ENCODE measurements around the gene PIP4K2A. TPM values are rescaled to one million over a fixed set of nuclear protein-coding genes. Genes with fewer than 3 reads are reported as not detected.
"Not testable (repeated sequence)": the region's sequence is repeated elsewhere in the genome, so short reads cannot be mapped to it uniquely, and the experiment has no call there.

PIP4K2A gene
- total RNA-seq, 1 experiment from 2014 or later, result 28.1 TPM

GRCh38 chr10:22693860-22694259, 20.5 kb downstream of the PIP4K2A start:
- no peak for DNase-seq (ENCODE audit: low read depth)

GRCh38 chr10:22693371-22693784, 21.0 kb downstream of the PIP4K2A start:
- peak; percentile 71 for DNase-seq (ENCODE audit: low read depth)

DNA sequence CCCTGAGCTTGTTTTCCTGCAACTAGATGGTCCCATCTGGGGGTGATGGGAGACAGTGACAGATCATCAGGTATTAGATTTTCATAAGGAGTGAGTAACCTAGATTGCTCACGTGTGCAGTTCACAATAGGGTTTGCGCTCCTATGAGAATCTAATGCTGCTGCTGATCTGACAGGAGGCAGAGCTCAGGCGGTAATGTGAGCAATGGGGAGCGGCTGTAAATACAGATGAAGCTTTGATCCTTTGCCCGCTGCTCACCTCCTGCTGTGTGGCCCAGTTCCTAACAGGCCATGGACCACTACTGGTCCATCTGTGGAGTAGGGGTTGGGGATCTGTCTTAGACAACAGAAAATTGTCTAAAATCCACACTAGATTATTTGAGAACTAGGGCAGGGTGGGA, 22.3 kb downstream of the PIP4K2A start:
- not testable (repeated sequence) for DNase-seq (ENCODE audit: low read depth)

DNA sequence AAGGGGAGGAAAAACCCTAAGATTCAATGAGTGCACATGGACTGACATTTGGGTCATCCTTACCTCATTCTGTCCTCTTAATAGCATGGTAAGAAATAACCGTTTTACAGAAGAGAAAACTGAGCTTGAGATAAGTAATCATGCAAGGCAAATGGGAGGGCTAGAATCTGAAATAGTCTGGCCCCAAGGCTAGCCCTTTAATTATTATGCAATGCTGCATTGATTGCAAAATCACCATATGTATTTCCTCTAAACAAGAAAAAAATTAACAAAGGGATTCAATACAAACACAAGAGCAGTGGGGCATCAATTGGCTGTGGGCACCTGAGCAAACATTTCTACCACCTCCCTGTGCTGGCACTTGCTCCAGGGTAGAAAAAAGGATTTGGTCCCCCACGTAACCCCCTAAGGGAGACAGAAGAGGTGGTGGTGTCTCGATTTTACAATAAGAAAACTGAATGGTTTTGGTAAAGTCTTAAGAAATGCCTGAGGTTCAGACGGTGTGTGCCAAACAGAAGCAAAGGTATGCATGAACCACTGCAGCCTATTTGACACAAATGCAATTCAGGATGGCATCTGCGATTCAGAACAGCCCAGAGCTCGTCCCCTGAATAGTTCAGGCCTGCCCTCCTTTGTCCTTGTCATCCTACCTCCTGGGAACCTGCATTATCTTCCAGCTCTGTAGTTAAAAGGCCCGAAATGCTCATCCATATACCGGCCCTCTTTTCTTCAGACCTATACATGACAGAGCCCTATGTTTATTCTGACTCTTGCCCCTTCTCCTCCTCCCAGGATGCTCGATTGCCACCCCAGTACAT, 23.6 kb downstream of the PIP4K2A start:
- no peak for DNase-seq (ENCODE audit: low read depth)

- DNase-seq (ENCODE audit: low read depth), result no peak
Measured at GRCh38 chr10:22690158-22690557, 24.2 kb downstream of the PIP4K2A start.

DNA sequence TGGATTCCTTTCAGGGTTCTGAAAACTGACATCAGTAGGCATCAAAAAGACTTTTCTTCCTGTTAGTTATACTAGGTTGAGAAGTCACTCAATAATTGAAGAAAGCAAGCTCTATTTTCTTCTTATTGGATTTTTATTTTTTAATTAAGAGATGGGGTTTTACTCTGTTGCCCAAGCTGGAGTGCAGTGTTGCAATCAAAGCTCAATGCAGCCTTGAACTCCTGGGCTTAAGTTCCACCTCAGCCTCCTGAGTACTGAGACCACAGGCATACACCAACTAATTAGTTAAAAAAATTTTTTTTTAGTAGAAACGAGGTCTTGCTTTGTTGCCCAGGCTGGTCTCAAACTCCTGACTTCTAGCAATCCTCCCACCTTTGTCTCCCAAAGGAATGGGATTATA, 28.0 kb downstream of the PIP4K2A start:
- DNase-seq (ENCODE audit: low read depth), result no peak

DNA sequence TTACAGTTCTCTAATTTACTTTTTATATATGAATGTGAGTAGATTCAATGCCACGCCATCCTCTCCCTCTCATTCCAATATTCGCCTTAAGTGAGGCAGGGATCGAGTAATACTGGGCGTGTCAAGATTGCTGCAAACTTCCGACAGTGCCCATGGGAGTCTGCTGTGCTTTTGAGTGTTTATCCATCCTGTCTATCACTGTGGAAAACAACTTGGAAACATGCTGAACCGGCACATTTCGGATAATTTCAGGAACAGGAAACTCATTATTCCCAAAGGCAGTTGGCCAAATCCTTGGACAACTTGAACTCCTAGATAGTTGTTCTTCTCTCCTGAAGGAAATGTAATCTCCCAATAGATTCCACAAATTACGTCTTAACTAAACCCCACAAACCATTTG, 28.5 kb downstream of the PIP4K2A start:
- no peak for DNase-seq (ENCODE audit: low read depth)

DNA sequence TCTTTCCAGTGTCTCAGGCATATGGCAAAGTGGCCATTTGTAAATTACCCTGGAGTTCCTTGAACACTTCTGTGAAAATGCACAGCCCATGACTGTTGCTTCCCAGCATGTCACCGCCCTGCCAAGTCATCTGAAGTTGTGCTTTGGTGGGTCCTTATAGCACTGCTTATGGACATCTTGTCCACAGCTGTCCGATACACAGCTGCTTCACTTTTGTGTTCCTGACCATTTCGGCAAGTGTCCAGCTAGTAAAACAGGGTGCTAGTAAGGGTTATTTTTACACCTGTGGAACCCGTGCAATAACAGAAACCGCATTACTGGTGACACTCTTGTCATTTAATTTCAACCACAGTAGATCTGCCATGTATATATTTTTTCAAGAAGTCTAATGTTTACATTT, 29.7 kb downstream of the PIP4K2A start:
- DNase-seq (ENCODE audit: low read depth), result no peak

DNA sequence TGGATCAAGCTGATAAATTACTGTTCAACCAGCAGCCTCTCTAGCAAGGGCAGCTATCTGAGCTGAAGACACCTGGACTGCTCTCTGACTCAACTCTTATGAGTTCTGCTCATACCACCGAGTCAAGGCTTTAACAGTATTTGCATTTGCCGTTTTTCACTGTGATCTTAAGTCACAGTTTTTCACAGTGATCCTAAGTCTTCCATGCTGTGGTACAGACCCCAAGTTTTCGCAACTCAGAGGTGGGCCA, 31.3 kb downstream of the PIP4K2A start:
- DNase-seq (ENCODE audit: low read depth), result no peak

GRCh38 chr10:22682237-22683139, 31.9 kb downstream of the PIP4K2A start:
- DNase-seq (ENCODE audit: low read depth), result peak; percentile 86

DNA sequence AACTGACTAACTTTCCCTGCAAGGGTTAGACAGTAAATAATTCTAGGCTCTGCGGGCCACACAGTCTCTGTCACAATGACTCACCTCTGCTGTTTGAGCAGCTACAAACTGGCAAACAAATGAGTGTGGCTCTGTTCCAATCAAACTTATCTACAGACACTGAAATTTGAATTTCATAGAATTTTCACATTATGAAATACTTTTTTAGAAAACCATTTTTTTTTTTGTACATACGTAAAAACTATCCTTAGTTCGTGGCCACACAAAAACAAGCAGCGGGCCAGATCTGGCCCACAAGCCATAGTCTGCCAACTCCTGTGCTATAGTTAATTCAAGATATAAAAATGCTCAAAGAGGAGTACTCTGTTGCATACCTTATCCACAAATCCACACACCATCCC, 32.6 kb downstream of the PIP4K2A start:
- DNase-seq (ENCODE audit: low read depth), result peak; percentile 68

DNA sequence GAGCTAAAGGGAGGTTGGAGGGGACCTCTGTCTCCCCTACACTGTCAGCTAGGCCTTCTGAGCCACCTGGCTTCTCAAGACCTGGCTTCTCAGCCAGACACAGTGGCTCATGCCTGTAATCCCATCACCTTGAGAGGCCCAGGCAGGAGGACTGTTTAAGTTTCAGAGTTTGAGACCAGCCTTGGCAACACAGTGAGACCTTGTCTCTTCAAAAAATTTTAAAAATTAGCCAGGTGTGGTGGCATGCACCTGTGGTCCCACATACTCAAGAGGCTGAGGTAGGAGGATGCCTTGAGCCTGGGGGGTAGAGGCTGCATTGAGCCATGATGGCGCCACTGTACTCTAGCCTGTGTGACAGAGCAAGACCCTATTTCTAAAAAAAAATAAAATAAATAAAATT, 33.1 kb downstream of the PIP4K2A start:
- no peak for DNase-seq (ENCODE audit: low read depth)

DNA sequence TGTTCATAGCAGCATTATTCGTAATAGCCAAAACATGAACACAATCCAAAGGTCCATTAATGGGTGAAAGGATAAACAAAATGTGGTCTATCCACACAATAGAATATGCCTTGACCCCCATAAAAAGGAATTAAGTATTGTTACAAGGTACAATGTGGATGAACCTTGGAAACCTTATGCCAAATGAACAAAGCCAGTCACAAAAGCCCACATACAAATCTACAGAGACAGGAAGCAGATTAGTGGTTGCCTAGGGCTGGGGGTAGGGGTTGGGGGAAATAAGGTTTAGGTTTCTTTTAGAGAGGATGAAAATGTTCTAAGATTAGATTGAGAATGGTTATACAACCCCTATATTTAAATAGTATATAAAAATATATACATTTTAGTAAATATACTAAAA, 34.8 kb downstream of the PIP4K2A start:
- DNase-seq (ENCODE audit: low read depth), result no peak

DNA sequence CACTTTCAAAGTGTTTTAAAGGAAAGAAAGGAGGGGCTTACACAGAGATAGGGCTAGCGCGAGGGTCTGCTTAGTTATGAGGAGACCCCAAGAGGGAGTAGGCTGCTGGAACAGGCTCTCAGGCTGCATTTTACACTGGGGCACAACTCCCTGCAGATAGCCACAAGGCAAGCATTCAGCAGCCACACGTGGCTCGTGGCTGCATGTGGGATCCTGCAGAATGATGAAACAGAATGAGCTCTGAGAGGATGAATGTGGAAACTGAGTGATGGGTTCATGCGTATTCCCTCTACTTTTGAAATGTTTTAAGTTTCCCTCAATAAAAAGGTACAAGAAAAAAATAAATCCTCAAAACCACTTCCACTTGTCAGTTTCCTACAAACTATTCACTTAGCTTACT, 37.0 kb downstream of the PIP4K2A start:
- no peak for DNase-seq (ENCODE audit: low read depth)

GRCh38 chr10:22676435-22676834, 37.9 kb downstream of the PIP4K2A start:
- no peak for DNase-seq (ENCODE audit: low read depth)

GRCh38 chr10:22674573-22674930, 39.8 kb downstream of the PIP4K2A start:
- DNase-seq (ENCODE audit: low read depth), result no peak

- DNase-seq (ENCODE audit: low read depth), result no peak
Measured at GRCh38 chr10:22673785-22674572, 40.4 kb downstream of the PIP4K2A start.

GRCh38 chr10:22673091-22673392, 41.3 kb downstream of the PIP4K2A start:
- DNase-seq (ENCODE audit: low read depth), result no peak

DNA sequence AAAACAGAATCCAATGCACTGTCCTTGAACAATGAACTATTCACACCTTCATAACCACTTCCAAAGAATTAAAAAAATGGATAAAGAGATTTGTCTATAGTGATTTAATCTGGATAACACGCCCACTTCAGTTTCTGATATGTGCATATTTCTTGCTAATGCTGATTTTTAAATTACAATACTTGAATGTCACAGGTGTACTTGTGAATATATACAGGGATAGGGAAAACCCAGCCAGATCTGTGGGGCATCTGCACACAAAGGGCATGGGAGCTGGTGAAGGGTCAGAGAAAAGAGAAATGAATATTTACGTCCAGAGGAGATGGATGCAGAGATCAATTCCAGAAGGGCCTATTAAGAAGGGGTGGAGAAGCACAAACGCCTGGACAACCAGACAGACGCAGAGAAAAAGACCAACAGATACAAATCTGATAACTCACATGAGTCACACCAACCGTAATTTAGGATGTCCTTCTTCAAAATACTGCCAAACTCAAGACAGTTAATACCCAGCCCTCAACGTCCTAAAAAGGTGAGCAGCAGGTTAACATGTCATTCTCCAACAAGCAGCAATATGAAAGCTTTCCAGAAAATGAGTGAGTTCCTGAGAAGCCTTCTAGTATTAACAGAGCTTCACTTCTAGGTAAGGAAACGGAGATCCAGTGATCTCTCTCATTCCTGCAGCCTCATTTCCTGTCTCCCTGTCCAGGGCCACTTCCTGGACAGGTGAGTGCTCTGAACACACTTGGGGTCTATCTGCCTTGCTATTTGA, 41.9 kb downstream of the PIP4K2A start:
- no peak for DNase-seq (ENCODE audit: low read depth)

GRCh38 chr10:22670788-22671187, 43.6 kb downstream of the PIP4K2A start:
- no peak for DNase-seq (ENCODE audit: low read depth)

- DNase-seq (ENCODE audit: low read depth), result no peak
Measured at GRCh38 chr10:22669163-22669711, 45.1 kb downstream of the PIP4K2A start.

GRCh38 chr10:22667093-22667480, 47.3 kb downstream of the PIP4K2A start:
- DNase-seq (ENCODE audit: low read depth), result no peak
